Measurements from ENCODE around the gene SKOR1. TPM values are rescaled to one million over a fixed set of nuclear protein-coding genes. Genes with fewer than 3 reads are reported as not detected.

SKOR1 gene
- total RNA-seq, 2 experiments from 2014 or later, result 0.07 to 0.15 TPM

DNA sequence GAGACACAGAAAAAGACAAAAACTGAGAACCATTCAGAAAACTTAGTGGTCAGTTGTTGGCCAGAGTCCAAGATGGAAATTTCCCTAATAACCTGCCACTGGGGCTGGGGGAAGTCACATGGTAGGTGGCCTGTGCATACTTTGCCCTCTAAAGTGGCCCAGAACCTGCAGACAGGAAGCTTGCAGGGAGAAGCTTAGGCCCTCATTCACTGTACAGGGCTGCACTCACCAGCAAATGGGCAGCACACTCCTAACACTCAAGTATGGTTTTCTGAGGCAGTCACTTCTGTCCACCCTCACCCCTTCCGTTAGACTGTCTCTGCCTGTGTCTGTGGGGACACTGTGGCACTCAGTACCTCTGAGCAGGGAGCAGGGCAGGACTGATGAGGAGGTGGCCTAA lies 29.0 kb downstream of the SKOR1 start:
- Mint-ChIP-seq H3K4me3 (no peak overlapping the region), H3K9me3 (no peaks in the 10 kb centered on the region), H3K27ac (no peak overlapping the region), H3K36me3 (ENCODE audit: low read depth) (no peaks in the 10 kb centered on the region), H3K27me3 (ENCODE audit: low read depth) (peaks cover 3% of the 10 kb centered on the region), H3K4me1 (ENCODE audit: low read depth) (peaks cover 10% of the 10 kb centered on the region)
- CTCF ChIA-PET, result interaction anchor here (1.9 kb wide), 1 partner anchor 9 kb away, joined by 8 read pairs; no protein-coding TSS in a partner anchor
- no peak for DNase-seq
- intact Hi-C loops (cut with micrococcal nuclease), result no loop called here

DNA sequence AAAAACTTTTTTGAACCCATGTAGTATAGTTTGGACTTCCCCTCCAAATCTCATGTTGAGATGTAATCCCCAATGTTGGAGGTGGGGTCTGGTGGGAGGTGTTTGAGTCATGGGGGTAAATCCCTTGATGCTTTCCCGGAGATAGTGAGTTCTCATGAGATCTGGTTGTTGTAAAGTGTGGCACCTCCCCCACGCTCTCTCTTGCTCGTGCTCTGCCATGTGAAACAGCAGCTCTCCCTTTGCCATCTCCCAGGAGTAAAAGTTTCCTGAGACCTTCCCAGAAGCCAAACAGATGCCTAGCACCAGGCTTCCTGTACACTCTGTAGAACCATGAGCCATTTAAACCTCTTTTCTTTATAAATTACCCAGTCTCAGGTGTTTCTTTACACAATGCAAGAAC lies 30.5 kb downstream of the SKOR1 start:
- intact Hi-C loops (cut with micrococcal nuclease), result loop anchor here (1.0 kb wide), 1 partner anchor 16 kb away; the partner anchor contains the start of gene RNU6-1
- Mint-ChIP-seq H3K27me3 (ENCODE audit: low read depth) (peaks cover 3% of the 10 kb centered on the region), H3K36me3 (ENCODE audit: low read depth) (no peaks in the 10 kb centered on the region), H3K4me3 (no peak overlapping the region), H3K4me1 (ENCODE audit: low read depth) (peaks cover 10% of the 10 kb centered on the region), H3K27ac (peak overlapping the region; percentile 43), H3K9me3 (no peaks in the 10 kb centered on the region)
- DNase-seq, result peak; percentile 65
- CTCF ChIA-PET, result interaction anchor here (0.9 kb wide), 1 partner anchor 338 kb away, joined by 5 read pairs; no protein-coding TSS in a partner anchor

DNA sequence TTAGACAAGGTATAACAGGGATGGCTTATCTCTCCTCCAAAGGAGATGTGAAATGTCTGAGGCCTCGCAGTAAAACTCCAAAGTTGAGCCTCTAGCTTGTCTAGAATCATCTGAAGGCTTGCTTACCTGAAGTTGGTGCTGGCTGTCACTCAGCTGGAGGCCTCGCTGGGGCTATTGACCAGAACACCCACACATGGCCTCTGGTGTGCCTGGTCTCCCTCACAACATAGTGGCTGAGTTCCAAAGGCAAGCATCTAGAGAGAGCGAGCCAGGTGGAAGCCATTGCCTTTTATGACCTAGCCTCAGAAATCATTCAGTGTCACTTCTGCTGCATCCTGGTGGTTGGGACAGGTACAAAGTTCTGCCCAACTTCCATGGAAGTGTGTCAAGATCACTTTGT lies 31.9 kb downstream of the SKOR1 start:
- Mint-ChIP-seq H3K9me3 (no peaks in the 10 kb centered on the region), H3K4me3 (no peak overlapping the region), H3K36me3 (ENCODE audit: low read depth) (no peaks in the 10 kb centered on the region), H3K4me1 (ENCODE audit: low read depth) (peaks cover 6% of the 10 kb centered on the region), H3K27me3 (ENCODE audit: low read depth) (no peaks in the 10 kb centered on the region), H3K27ac (no peak overlapping the region)
- DNase-seq, result no peak
- CTCF ChIA-PET, result interaction anchor here (0.8 kb wide), 1 partner anchor 9 kb away, joined by 3 read pairs; no protein-coding TSS in a partner anchor
- intact Hi-C loops (cut with micrococcal nuclease), result no loop called here

DNA sequence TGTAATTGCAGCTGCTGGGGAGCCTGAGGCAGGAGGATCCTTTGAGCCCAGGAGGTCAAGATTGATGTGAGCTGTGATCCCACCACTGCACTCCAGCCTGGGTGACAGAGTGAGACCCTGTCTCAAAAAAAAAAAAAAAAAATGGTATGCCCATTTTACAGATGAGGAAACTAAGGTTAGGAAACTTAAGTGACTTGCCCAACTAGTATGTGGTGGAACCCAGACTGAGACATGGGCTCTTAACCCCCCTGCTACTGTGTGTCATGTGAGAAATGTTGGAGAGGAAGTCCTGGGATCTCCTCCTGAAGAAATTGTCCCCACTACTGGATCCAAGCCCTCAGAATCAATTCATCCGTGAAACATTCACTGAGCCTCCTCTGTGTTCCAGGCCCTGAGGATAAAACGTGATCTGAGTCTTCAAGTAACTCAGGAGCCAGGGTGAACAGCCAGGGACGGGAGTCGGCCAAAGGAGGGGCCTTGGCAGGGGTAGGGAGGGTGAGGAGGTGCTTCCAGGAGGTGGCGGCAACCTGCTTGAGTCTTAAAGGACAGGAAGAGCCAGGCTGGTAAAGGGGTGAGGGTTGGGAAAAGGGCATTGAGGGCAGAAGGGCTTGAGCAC lies 34.1 kb downstream of the SKOR1 start:
- H3K27ac Mint-ChIP-seq, result no peak overlapping the region
- CTCF ChIA-PET, result interaction anchor here (1.4 kb wide), 1 partner anchor 296 kb away, joined by 3 read pairs; no protein-coding TSS in a partner anchor

DNA sequence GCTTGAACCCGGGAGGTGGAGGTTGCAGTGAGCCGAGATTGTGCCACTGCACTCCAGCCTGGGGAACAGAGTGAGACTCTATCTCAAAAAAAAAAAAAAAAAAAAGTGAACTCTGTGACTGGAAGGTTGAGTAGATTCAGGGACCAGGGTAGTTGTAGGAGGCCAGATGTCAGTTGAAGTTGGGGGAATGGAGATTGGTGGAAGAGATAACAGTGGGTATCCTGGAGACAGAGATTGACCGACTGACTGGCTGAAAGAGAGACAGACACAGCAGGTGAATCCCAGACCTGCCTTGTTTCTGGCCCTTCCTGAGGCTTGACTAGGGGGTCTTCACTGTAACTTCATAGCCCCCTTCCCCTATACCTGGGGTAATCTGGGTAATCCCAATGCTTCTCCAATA lies 36.7 kb downstream of the SKOR1 start:
- Mint-ChIP-seq H3K36me3 (ENCODE audit: low read depth) (no peaks in the 10 kb centered on the region), H3K9me3 (no peaks in the 10 kb centered on the region), H3K4me3 (no peak overlapping the region), H3K27ac (no peak overlapping the region), H3K27me3 (ENCODE audit: low read depth) (peaks cover 10% of the 10 kb centered on the region), H3K4me1 (ENCODE audit: low read depth) (peaks cover 3% of the 10 kb centered on the region)
- intact Hi-C loops (cut with micrococcal nuclease), result loop anchor here (5.0 to 10.0 kb wide), 3 partner anchors 195 to 443 kb away; partner anchors contain the start of gene CLN6
- CTCF ChIA-PET, result interaction anchor here (1.4 to 4.1 kb wide), 2 partner anchors 292 to 366 kb away, joined by 3 to 44 read pairs; no protein-coding TSS in a partner anchor
- no peak for DNase-seq

More for the DNA sequence above, 34.1 kb downstream of the SKOR1 start:
- intact Hi-C loops (cut with micrococcal nuclease), result no loop called here
- peaks cover 10% of the 10 kb centered on the region for H3K27me3 Mint-ChIP-seq (ENCODE audit: low read depth)
- H3K4me1 Mint-ChIP-seq (ENCODE audit: low read depth), result peaks cover 9% of the 10 kb centered on the region
- no peaks in the 10 kb centered on the region for H3K36me3 Mint-ChIP-seq (ENCODE audit: low read depth)
- no peak for DNase-seq
- H3K9me3 Mint-ChIP-seq, result no peaks in the 10 kb centered on the region
- H3K4me3 Mint-ChIP-seq, result no peak overlapping the region

DNA sequence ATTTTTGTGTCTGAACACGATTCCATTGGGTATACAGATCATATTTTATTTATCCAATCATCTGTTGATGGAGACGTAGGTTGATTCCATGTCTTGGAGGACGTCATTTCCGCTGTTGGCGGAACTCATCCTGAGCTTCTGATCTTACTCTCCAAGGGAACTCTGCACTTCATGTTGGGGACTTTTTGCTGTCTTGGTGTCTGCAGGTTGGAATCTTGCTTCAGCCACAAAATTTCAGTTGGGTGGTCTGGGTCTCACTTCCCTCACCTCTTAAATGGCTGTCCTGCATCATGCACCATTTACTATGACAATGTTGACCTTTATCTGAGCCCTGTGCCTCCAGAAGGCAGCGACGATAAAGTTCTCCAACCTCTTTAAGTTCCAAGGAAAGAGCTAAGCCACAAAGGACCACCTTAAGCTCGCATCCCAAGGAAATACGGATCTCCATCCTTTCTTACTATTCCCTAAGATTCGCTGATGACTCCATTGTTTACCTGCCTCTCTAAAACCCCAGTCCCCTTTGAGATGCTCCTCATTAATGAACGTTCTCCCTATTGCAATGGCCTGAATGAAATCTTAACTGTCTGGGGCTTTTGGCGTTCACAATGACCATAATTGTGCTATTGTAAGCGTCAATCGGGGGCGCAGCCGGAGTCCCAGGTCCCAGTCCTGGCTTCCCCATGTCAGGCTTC lies 37.6 kb downstream of the SKOR1 start:
- H3K4me3 Mint-ChIP-seq, result no peak overlapping the region
- intact Hi-C loops (cut with micrococcal nuclease), result loop anchor here (1.0 to 10.0 kb wide), 5 partner anchors 194 to 442 kb away; partner anchors contain the start of gene CLN6
- H3K36me3 Mint-ChIP-seq (ENCODE audit: low read depth), result no peaks in the 10 kb centered on the region
- peaks cover 3% of the 10 kb centered on the region for H3K4me1 Mint-ChIP-seq (ENCODE audit: low read depth)
- no peaks in the 10 kb centered on the region for H3K9me3 Mint-ChIP-seq
- peaks cover 10% of the 10 kb centered on the region for H3K27me3 Mint-ChIP-seq (ENCODE audit: low read depth)
- H3K27ac Mint-ChIP-seq, result no peak overlapping the region
- DNase-seq, result no peak
- CTCF ChIA-PET, result interaction anchor here (0.7 to 4.1 kb wide), 11 partner anchors 9 to 365 kb away, joined by 3 to 44 read pairs (median 3); no protein-coding TSS in a partner anchor

DNA sequence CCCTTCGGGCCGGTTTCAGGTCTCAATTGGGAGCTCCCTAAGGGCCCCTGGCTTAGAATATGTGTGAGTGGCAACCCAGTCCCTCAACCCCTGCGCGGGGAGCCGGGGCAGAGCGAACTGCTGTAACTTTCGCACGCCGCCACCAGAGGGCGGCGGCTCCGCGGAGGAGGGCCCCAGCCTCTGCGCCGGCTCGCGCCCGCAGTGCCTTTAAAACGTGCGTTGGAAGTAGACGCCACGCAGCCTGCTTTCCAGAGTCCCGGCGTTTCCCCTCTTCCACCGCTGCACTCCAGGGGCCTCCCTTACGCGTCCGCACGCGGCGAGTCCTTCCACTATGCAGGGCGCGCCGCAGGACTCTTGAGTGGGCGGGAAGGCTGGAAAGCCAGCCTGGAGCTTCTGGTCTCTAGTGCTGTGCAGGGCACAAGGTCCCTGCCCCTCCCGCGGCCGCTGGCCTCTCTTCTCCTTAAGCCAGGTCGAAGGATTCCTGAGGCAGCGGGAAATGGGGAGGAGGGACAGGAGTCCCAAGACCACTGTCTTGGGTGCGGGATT lies 38.2 kb downstream of the SKOR1 start:
- H3K9me3 Mint-ChIP-seq, result no peaks in the 10 kb centered on the region
- CTCF ChIA-PET, result interaction anchor here (0.7 to 4.1 kb wide), 17 partner anchors 10 to 365 kb away, joined by 3 to 44 read pairs (median 3); no protein-coding TSS in a partner anchor
- peaks cover 3% of the 10 kb centered on the region for H3K4me1 Mint-ChIP-seq (ENCODE audit: low read depth)
- no peaks in the 10 kb centered on the region for H3K36me3 Mint-ChIP-seq (ENCODE audit: low read depth)
- intact Hi-C loops (cut with micrococcal nuclease), result loop anchor here (1.0 to 10.0 kb wide), 5 partner anchors 194 to 441 kb away; partner anchors contain the start of gene CLN6
- peak; percentile 76 for DNase-seq
- H3K27me3 Mint-ChIP-seq (ENCODE audit: low read depth), result peaks cover 10% of the 10 kb centered on the region
- no peak overlapping the region for H3K27ac Mint-ChIP-seq
- no peak overlapping the region for H3K4me3 Mint-ChIP-seq

DNA sequence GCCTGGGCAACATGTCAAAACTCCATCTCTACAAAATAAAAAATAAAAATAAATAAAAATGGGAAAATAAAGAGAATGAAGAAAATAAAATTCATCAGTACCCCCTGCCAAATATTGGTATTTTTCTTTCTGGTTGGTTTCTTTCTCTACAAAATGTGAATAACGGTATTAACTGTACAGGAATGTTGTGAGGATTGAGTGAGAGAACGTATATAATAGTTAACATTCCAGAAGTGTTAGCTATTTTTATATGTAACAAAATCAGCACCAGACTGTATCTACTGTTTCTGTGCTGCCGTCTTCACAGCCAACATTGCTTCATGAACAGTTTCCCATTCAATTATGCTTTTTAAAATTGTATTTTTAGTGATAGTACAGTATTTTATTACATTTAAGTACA lies 40.0 kb downstream of the SKOR1 start:
- H3K27ac Mint-ChIP-seq, result no peak overlapping the region
- H3K4me3 Mint-ChIP-seq, result no peak overlapping the region
- intact Hi-C loops (cut with micrococcal nuclease), result loop anchor here (10.0 kb wide), 1 partner anchor 439 kb away; no protein-coding TSS in a partner anchor

DNA sequence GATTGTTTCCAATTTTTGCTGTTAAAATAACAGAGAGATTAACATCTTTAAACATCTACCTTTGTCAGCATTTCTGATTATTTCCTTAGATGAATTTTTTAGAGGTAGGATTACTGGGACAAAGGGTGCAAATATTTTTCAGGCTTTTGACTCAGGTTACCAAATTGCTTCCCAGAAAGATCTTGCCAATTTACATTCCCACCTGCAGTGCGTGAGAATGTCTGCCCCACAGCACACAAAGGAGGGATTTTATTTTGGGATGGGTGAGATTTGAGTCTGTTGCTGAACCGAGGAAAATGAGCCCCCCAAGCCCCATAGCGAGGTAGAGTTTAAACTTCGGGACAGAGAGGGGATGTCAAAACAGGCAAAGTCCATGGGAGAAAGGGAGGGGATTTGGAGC lies 40.5 kb downstream of the SKOR1 start:
- Mint-ChIP-seq H3K4me1 (ENCODE audit: low read depth) (peaks cover 6% of the 10 kb centered on the region), H3K9me3 (peaks cover 6% of the 10 kb centered on the region), H3K27ac (no peak overlapping the region), H3K4me3 (no peak overlapping the region), H3K36me3 (ENCODE audit: low read depth) (no peaks in the 10 kb centered on the region), H3K27me3 (ENCODE audit: low read depth) (peaks cover 10% of the 10 kb centered on the region)
- CTCF ChIA-PET, result no interaction called here
- DNase-seq, result no peak
- intact Hi-C loops (cut with micrococcal nuclease), result loop anchor here (10.0 kb wide), 1 partner anchor 439 kb away; no protein-coding TSS in a partner anchor

More for the DNA sequence above, 40.0 kb downstream of the SKOR1 start:
- Mint-ChIP-seq H3K27me3 (ENCODE audit: low read depth) (peaks cover 10% of the 10 kb centered on the region), H3K4me1 (ENCODE audit: low read depth) (peaks cover 6% of the 10 kb centered on the region), H3K9me3 (peaks cover 4% of the 10 kb centered on the region), H3K36me3 (ENCODE audit: low read depth) (no peaks in the 10 kb centered on the region)
- DNase-seq, result no peak
- CTCF ChIA-PET, result no interaction called here

DNA sequence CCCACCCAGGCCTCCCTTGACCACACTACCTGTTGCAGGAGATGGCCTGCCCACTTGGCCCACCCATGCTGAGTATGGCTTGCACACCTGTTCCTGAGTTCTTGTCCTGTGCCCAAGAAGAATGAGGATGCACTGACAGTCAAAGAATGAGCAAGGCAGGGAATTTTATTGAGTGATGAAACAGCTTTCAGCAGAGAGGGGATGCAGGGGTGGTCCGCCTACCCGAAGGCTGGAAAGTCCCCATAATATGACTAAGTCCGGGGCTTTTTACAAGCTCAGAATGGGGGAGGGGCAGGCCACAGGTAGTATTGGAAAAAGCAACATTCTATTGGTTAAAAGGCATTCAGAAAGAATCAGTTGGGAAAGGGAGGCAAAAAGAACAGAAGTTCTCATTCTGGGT lies 44.4 kb downstream of the SKOR1 start:
- CTCF ChIA-PET, result no interaction called here
- H3K4me3 Mint-ChIP-seq, result no peak overlapping the region
- intact Hi-C loops (cut with micrococcal nuclease), result loop anchor here (10.0 kb wide), 1 partner anchor 435 kb away; no protein-coding TSS in a partner anchor
- no peak for DNase-seq
- no peak overlapping the region for H3K27ac Mint-ChIP-seq
- H3K27me3 Mint-ChIP-seq (ENCODE audit: low read depth), result peaks cover 3% of the 10 kb centered on the region
- peaks cover 17% of the 10 kb centered on the region for H3K9me3 Mint-ChIP-seq
- no peaks in the 10 kb centered on the region for H3K36me3 Mint-ChIP-seq (ENCODE audit: low read depth)
- peaks cover 3% of the 10 kb centered on the region for H3K4me1 Mint-ChIP-seq (ENCODE audit: low read depth)

DNA sequence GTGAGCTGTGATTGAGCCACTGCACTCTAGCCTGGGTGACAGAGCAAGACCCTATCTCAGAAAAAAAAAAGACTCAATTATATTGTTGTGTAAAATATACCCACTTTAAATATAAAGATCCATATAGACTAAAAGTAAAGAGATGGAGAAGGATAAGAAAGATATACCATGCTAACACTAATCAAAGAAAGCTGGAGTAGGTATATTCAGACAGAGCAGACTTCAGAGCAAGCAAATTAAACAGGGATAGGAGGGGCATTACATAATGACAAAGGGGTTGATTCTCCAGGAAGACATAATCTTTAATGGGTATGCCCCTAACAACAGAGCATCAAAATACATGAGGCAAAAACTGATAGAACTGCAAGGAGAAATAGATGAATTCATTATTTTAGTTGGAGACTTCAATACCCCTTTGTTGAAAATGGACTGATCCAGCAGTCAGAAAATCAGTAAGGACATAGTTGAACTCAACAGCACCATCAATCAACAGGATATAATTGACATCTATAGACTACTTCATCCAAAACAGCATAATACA lies 45.6 kb downstream of the SKOR1 start:
- no peak for DNase-seq
- H3K27ac Mint-ChIP-seq, result no peak overlapping the region
- peaks cover 3% of the 10 kb centered on the region for H3K27me3 Mint-ChIP-seq (ENCODE audit: low read depth)
- no peaks in the 10 kb centered on the region for H3K36me3 Mint-ChIP-seq (ENCODE audit: low read depth)
- intact Hi-C loops (cut with micrococcal nuclease), result no loop called here
- no peak overlapping the region for H3K4me3 Mint-ChIP-seq
- CTCF ChIA-PET, result no interaction called here
- peaks cover 17% of the 10 kb centered on the region for H3K9me3 Mint-ChIP-seq
- H3K4me1 Mint-ChIP-seq (ENCODE audit: low read depth), result peaks cover 3% of the 10 kb centered on the region

DNA sequence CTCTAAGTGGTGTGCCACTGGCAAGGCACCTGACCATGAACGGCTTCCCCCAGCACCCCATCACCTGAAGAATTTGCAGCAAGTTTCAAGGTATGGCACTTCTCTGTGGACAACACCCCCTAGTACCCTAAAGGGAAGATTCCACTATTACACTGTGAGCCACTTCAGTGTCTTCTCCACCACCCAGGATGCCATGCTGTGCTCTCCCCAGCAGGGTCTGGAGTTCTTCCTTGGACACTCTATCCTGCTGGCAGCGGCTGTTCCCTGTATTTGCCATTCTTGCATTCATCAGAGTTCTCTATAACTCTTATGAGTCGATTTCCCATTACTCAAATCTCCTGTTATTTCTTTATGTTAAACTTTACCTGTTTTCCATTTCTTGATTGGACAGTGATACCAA lies 48.5 kb downstream of the SKOR1 start:
- H3K27me3 Mint-ChIP-seq (ENCODE audit: low read depth), result peaks cover 5% of the 10 kb centered on the region
- no peak overlapping the region for H3K27ac Mint-ChIP-seq
- peaks cover 3% of the 10 kb centered on the region for H3K4me1 Mint-ChIP-seq (ENCODE audit: low read depth)
- intact Hi-C loops (cut with micrococcal nuclease), result no loop called here
- CTCF ChIA-PET, result interaction anchor here (1.8 kb wide), 1 partner anchor 10 kb away, joined by 6 read pairs; no protein-coding TSS in a partner anchor
- no peak for DNase-seq
- H3K4me3 Mint-ChIP-seq, result no peak overlapping the region
- H3K36me3 Mint-ChIP-seq (ENCODE audit: low read depth), result no peaks in the 10 kb centered on the region
- H3K9me3 Mint-ChIP-seq, result peaks cover 17% of the 10 kb centered on the region

Measured in activated naive CD4-positive, alpha-beta T cell treated with anti-CD3 and anti-CD28 coated beads for 36 hours (primary cell).